Measurements from ENCODE around the gene PRKCQ.

DNA sequence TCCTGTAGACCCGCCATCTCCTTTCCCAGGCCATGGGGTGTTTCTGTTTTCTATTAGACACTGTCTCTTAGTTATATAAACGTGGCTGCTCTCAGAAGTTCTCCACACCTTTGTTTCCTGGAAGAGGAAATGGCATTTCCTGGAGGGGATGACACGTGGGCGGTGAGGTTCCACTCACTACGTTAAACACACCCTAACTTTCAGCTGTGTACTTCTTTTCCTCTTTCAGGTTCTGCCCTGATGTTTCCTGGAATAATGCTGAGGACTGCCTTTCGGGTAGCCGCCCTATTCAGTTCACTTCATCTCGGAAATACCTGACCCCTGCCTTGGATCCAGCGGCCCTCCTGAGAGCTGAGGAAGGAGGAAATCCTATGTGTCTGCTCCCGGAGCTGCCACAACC lies 3.4 kb upstream of the PRKCQ start:
- TF ChIP-seq TAF1 (conservative IDR thresholded peaks at IDR 0.05) (no peak), CTCF (IDR thresholded peaks at IDR 0.05; ENCODE audit: low read depth, low read length, missing input control) (no peak), YY1 (IDR thresholded peaks at IDR 0.05) (no peak), GABPA (IDR thresholded peaks at IDR 0.05 in 1 of 2, conservative IDR thresholded peaks at IDR 0.05 in 1 of 2) (no peak), JUND (IDR thresholded peaks at IDR 0.05) (no peak), RXRA (IDR thresholded peaks at IDR 0.05) (no peak), FOXA2 (IDR thresholded peaks at IDR 0.05) (no peak), RAD21 (IDR thresholded peaks at IDR 0.05) (no peak)
- TF ChIP-seq, protein P1, sequence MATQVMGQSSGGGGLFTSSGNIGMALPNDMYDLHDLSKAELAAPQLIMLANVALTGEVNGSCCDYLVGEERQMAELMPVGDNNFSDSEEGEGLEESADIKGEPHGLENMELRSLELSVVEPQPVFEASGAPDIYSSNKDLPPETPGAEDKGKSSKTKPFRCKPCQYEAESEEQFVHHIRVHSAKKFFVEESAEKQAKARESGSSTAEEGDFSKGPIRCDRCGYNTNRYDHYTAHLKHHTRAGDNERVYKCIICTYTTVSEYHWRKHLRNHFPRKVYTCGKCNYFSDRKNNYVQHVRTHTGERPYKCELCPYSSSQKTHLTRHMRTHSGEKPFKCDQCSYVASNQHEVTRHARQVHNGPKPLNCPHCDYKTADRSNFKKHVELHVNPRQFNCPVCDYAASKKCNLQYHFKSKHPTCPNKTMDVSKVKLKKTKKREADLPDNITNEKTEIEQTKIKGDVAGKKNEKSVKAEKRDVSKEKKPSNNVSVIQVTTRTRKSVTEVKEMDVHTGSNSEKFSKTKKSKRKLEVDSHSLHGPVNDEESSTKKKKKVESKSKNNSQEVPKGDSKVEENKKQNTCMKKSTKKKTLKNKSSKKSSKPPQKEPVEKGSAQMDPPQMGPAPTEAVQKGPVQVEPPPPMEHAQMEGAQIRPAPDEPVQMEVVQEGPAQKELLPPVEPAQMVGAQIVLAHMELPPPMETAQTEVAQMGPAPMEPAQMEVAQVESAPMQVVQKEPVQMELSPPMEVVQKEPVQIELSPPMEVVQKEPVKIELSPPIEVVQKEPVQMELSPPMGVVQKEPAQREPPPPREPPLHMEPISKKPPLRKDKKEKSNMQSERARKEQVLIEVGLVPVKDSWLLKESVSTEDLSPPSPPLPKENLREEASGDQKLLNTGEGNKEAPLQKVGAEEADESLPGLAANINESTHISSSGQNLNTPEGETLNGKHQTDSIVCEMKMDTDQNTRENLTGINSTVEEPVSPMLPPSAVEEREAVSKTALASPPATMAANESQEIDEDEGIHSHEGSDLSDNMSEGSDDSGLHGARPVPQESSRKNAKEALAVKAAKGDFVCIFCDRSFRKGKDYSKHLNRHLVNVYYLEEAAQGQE (IDR thresholded peaks at IDR 0.05): no peak
- TF ChIP-seq, protein P2, sequence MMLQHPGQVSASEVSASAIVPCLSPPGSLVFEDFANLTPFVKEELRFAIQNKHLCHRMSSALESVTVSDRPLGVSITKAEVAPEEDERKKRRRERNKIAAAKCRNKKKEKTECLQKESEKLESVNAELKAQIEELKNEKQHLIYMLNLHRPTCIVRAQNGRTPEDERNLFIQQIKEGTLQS (IDR thresholded peaks at IDR 0.05): no peak

All from liver (tissue), 3 donors.